ENCODE results near the gene SMAD6. TPM values are rescaled to one million over a fixed set of nuclear protein-coding genes. Genes with fewer than 3 reads are reported as not detected.
"Not testable (repeated sequence)": the region's sequence is repeated elsewhere in the genome, so short reads cannot be mapped to it uniquely, and the experiment has no call there.

Gene SMAD6
- total RNA-seq, 2 donors from 2014 or later, result 0.31 to 0.35 TPM

- Mint-ChIP-seq H3K4me3 (no peak overlapping the region), H3K9me3 (no peaks in the 10 kb centered on the region), H3K27ac (no peak overlapping the region), H3K27me3 (ENCODE audit: low read depth) (no peaks in the 10 kb centered on the region), H3K36me3 (ENCODE audit: insufficient read depth in 2 of 2) (no peaks in the 10 kb centered on the region), H3K4me1 (ENCODE audit: low read depth) (no peaks in the 10 kb centered on the region)
- DNase-seq, result no peak
- no peak for ATAC-seq (replicated peaks in 1 of 2)
Measured at GRCh38 chr15:66825731-66826130, 123.7 kb downstream of the SMAD6 start.

DNA sequence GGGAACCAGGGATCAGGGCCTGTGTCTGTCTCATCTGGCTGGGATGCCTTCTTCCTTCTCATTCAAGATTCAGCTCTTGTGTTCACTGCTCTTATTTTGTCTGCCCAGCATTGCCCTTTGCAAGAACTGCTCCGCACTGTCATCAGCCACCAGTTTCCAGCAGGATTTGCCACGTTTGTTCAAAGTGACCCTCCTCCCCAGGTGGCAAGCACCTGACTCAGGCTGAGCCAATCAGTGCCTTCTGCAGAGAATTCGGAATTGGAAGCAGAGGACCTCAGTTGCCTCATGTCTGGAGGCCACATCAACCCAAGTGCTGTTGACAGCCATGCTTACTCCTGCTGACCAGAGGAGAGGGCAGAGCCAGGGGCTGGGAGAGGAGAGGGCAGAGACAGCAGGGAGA is 124.5 kb downstream of the SMAD6 start:
- Mint-ChIP-seq H3K27ac (no peak overlapping the region), H3K27me3 (ENCODE audit: low read depth) (no peaks in the 10 kb centered on the region), H3K9me3 (no peaks in the 10 kb centered on the region), H3K36me3 (ENCODE audit: insufficient read depth in 2 of 2) (no peaks in the 10 kb centered on the region), H3K4me1 (ENCODE audit: low read depth) (no peaks in the 10 kb centered on the region), H3K4me3 (no peak overlapping the region)
- DNase-seq (no peak), ATAC-seq (replicated peaks in 1 of 2) (no peak)

DNA sequence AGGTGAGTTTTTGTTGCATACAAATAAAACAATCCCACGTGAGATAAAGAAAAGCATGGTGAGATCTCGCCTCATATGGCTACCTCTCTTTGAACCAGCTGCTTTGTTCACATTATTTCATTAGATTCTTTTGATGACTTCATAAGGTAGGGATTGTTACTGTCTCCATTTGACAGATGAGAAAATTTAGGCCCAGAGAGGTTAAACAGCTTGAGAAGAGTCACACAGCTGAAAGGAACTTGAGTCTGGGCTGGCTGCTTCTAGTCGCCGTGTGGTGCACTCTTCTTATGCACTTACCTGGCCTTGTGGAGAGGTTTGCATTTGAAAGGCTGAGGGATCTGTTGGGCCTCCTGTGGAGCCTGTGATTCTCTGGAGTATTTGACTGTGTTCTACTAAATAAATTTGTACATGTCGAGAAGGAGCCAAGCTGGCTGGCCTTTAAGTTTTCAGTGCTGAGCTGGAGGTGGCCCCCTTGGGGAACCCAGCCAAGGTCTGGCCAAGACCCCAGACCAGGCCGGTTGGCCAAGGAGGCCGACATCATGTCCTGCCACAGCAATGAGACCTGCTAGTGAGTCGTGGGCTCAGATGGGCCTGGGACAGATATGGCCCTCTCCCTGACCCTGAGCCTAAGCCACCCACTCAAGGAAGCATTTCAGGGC is 125.1 kb downstream of the SMAD6 start:
- Mint-ChIP-seq H3K36me3 (ENCODE audit: insufficient read depth in 2 of 2) (no peaks in the 10 kb centered on the region), H3K9me3 (no peaks in the 10 kb centered on the region), H3K27me3 (ENCODE audit: low read depth) (no peaks in the 10 kb centered on the region), H3K4me1 (ENCODE audit: low read depth) (no peaks in the 10 kb centered on the region), H3K27ac (no peak overlapping the region), H3K4me3 (no peak overlapping the region)
- DNase-seq (no peak), ATAC-seq (replicated peaks in 1 of 2) (no peak)

- H3K9me3 Mint-ChIP-seq, result no peaks in the 10 kb centered on the region
- ATAC-seq (replicated peaks in 1 of 2), result no peak
- no peaks in the 10 kb centered on the region for H3K4me1 Mint-ChIP-seq (ENCODE audit: low read depth)
- no peak overlapping the region for H3K27ac Mint-ChIP-seq
- H3K36me3 Mint-ChIP-seq (ENCODE audit: insufficient read depth in 2 of 2), result no peaks in the 10 kb centered on the region
- no peak overlapping the region for H3K4me3 Mint-ChIP-seq
- DNase-seq, result no peak
- H3K27me3 Mint-ChIP-seq (ENCODE audit: low read depth), result no peaks in the 10 kb centered on the region
Measured at GRCh38 chr15:66827698-66828055, 125.6 kb downstream of the SMAD6 start.

DNA sequence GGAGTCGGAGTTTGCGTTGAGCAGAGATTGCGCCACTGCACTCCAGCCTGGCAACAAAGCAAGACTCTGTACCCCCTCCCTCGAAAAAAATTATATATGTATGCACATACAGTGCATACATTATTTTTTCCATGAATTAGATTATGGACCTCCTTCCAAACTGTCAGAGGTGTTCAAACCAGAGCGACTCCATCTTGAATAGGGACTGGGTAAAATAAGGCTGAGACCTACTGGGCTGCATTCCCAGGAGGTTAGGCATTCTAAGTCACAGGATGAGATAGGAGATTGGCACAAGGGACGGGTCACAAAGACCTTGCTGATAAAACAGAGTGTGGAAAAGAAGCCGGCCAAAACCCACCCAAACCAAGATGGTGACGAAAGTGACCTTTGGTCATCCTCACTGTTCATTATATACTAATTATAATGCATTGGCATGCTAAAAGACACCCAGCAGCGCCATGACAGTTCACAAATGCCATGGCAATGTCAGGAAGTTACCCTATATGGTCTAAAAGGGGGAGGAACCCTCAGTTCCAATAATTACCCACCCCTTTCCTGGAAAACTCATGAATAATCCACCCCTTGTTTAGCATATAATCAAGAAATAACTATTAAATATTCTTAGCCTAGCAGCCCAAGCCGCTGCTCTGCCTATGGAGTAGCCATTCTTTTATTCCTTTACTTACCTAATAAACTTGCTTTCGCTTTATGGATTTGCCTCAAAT is 126.9 kb downstream of the SMAD6 start:
- H3K4me3 Mint-ChIP-seq; H3K36me3 Mint-ChIP-seq (ENCODE audit: insufficient read depth in 2 of 2); H3K27ac Mint-ChIP-seq; H3K27me3 Mint-ChIP-seq (ENCODE audit: low read depth); ATAC-seq (replicated peaks in 1 of 2); DNase-seq; H3K4me1 Mint-ChIP-seq (ENCODE audit: low read depth); H3K9me3 Mint-ChIP-seq: not testable (repeated sequence)

GRCh38 chr15:66829551-66830121 is 127.6 kb downstream of the SMAD6 start:
- no peaks in the 10 kb centered on the region for H3K9me3 Mint-ChIP-seq
- ATAC-seq (replicated peaks in 1 of 2) (no peak), DNase-seq (no peak)
- H3K4me3 Mint-ChIP-seq, result no peak overlapping the region
- no peaks in the 10 kb centered on the region for H3K27me3 Mint-ChIP-seq (ENCODE audit: low read depth)
- H3K27ac Mint-ChIP-seq, result no peak overlapping the region
- no peaks in the 10 kb centered on the region for H3K36me3 Mint-ChIP-seq (ENCODE audit: insufficient read depth in 2 of 2)
- no peaks in the 10 kb centered on the region for H3K4me1 Mint-ChIP-seq (ENCODE audit: low read depth)

DNA sequence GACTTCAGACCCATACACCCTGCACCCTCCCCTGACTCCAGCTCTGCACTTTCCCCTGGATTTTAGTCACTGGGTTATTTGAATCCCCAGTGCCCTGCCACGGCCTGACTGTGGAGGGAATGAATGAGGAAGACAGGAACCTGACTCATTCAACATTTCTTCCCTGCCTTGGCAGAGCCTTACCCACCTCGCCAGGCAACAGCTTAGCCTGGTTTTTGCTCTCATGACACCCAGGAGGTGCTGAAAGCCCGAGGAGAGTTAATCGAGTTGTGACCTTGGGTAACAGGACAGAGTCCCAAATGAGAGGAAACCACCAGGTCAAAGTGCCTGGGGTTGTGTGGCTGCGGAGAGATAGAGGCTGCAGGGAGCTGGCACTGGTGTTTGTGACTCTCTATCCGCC is 128.3 kb downstream of the SMAD6 start:
- Mint-ChIP-seq H3K27me3 (ENCODE audit: low read depth) (no peaks in the 10 kb centered on the region), H3K36me3 (ENCODE audit: insufficient read depth in 2 of 2) (no peaks in the 10 kb centered on the region), H3K4me3 (no peak overlapping the region), H3K4me1 (ENCODE audit: low read depth) (no peaks in the 10 kb centered on the region), H3K9me3 (no peaks in the 10 kb centered on the region), H3K27ac (no peak overlapping the region)
- DNase-seq (no peak), ATAC-seq (replicated peaks in 1 of 2) (no peak)

GRCh38 chr15:66830823-66831222 is 128.8 kb downstream of the SMAD6 start:
- DNase-seq (no peak), ATAC-seq (replicated peaks in 1 of 2) (no peak)
- H3K4me1 Mint-ChIP-seq (ENCODE audit: low read depth), result no peaks in the 10 kb centered on the region
- no peaks in the 10 kb centered on the region for H3K9me3 Mint-ChIP-seq
- H3K4me3 Mint-ChIP-seq, result no peak overlapping the region
- no peak overlapping the region for H3K27ac Mint-ChIP-seq
- no peaks in the 10 kb centered on the region for H3K27me3 Mint-ChIP-seq (ENCODE audit: low read depth)
- H3K36me3 Mint-ChIP-seq (ENCODE audit: insufficient read depth in 2 of 2), result no peaks in the 10 kb centered on the region

DNA sequence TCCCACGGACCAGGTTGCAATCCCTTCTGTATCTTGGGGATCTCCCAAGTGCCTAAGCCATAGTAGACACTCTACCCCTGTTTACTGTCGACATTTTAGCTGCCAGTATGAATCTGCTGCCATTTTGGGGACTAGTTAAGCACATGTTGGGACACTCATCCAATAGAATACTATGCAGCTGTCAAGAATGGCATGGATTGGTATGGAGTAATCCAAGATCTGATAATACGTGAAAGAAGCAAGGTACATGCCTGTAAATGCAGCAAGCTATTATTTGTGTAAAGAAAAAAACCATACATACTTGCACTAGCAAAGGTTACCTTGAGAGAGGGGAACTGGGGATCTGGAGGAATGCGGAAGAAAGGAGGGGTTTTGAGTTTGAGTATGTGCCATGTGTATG is 129.3 kb downstream of the SMAD6 start:
- DNase-seq, result no peak
- no peaks in the 10 kb centered on the region for H3K9me3 Mint-ChIP-seq
- H3K27ac Mint-ChIP-seq, result peak overlapping the region; percentile 19
- no peaks in the 10 kb centered on the region for H3K27me3 Mint-ChIP-seq (ENCODE audit: low read depth)
- H3K4me3 Mint-ChIP-seq, result no peak overlapping the region
- H3K4me1 Mint-ChIP-seq (ENCODE audit: low read depth), result no peaks in the 10 kb centered on the region
- H3K36me3 Mint-ChIP-seq (ENCODE audit: insufficient read depth in 2 of 2), result no peaks in the 10 kb centered on the region
- ATAC-seq (replicated peaks in 1 of 2), result no peak

DNA sequence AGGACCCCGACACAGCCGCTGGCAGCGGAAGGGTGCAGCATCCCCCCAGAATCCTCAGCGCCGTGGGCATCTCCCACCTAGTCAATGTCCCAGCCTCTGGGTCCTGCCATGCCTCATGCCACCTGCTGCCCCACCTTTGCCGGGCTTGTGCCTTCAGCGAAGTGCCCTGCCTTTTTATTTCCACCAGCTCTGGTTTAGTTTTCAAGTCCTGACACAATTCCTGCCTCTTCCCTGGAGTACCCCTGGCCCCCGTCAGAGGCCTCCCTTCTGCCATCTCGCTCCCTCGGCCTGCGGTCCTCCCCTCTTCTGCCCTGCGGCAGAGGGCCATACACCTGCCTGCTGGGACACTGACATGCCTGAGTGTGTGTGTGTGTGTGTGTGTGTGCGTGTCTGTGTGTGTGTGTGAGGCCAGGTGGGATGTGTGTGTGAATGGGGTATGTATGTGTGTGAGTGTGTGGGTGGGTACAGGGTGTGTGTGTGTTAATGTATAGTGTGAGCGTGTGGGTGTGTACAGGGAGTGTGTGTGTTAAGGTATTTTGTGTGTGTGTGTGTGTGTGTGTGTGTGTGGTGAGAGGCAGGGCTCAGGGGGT is 129.9 kb downstream of the SMAD6 start:
- DNase-seq (no peak), ATAC-seq (replicated peaks in 1 of 2) (no peak)
- no peaks in the 10 kb centered on the region for H3K9me3 Mint-ChIP-seq
- no peaks in the 10 kb centered on the region for H3K36me3 Mint-ChIP-seq (ENCODE audit: insufficient read depth in 2 of 2)
- H3K27me3 Mint-ChIP-seq (ENCODE audit: low read depth), result no peaks in the 10 kb centered on the region
- H3K4me3 Mint-ChIP-seq, result no peak overlapping the region
- no peaks in the 10 kb centered on the region for H3K4me1 Mint-ChIP-seq (ENCODE audit: low read depth)
- no peak overlapping the region for H3K27ac Mint-ChIP-seq

Other genes with a start within 250 kb of the SMAD6 start
- gene SNAPC5, start 204.5 kb upstream of the SMAD6 start, total RNA-seq, result 10 to 100 TPM; 29.9 to 32.2 TPM
- 1,000 to 10,000 TPM; 4,175 to 4,250 TPM for gene RPL4, start 197.4 kb upstream of the SMAD6 start, total RNA-seq
- 10 to 100 TPM; 25.0 to 25.1 TPM for gene ZWILCH, start 196.9 kb upstream of the SMAD6 start, total RNA-seq
- gene LCTL, start 136.2 kb upstream of the SMAD6 start, total RNA-seq, result not detected

Measured in activated T-cell treated with anti-CD3 and anti-CD28 coated beads, Interleukin-2, amount 50 U/mL, for 72 hours (primary cell).